ENCODE data around the gene TCF7L2. TPM values are rescaled to one million over a fixed set of nuclear protein-coding genes. Genes with fewer than 3 reads are reported as not detected.

The TCF7L2 gene
- polyA plus RNA-seq, 1 experiment = 11.3 TPM

GRCh38 chr10:113069595-113069994 lies 119.5 kb downstream of the TCF7L2 start:
- no peak for TF ChIP-seq CTCF (IDR thresholded peaks at IDR 0.05; ENCODE audit: insufficient read depth, low read depth, low read length)
- no peak for DNase-seq (ENCODE audit: low read depth)
- H3K27me3 ChIP-seq (ENCODE audit: control insufficient read depth, insufficient read depth, low read length) = no peaks in the 10 kb centered on the region
- CTCF ChIA-PET = interaction anchor here (0.6 kb wide), 1 partner anchor 533 kb away, joined by 3 read pairs; no protein-coding TSS in a partner anchor
- POLR2A ChIA-PET = no interaction called here
- H3K4me3 ChIP-seq (ENCODE audit: low read depth, low read length) = no peak overlapping the region
- H3K36me3 ChIP-seq (ENCODE audit: control insufficient read depth, insufficient read depth, low read length) = peaks cover 7% of the 10 kb centered on the region

- CTCF ChIA-PET = no interaction called here
Observed at GRCh38 chr10:113071446-113071845, 121.4 kb downstream of the TCF7L2 start.

GRCh38 chr10:113073549-113074189 lies 123.6 kb downstream of the TCF7L2 start:
- DNase-seq (ENCODE audit: low read depth) = peak; percentile 78
- H3K36me3 ChIP-seq (ENCODE audit: control insufficient read depth, insufficient read depth, low read length) = peaks cover 7% of the 10 kb centered on the region
- TF ChIP-seq CTCF (IDR thresholded peaks at IDR 0.05; ENCODE audit: insufficient read depth, low read depth, low read length) = no peak
- no peak overlapping the region for H3K4me3 ChIP-seq (ENCODE audit: low read depth, low read length)
- ChIA-PET POLR2A (interaction anchor here (0.6 kb wide), 1 partner anchor 87 kb away, joined by 7 read pairs; no protein-coding TSS in a partner anchor), CTCF (interaction anchor here (0.6 kb wide), 1 partner anchor 1089 kb away, joined by 3 read pairs; no protein-coding TSS in a partner anchor)
- no peaks in the 10 kb centered on the region for H3K27me3 ChIP-seq (ENCODE audit: control insufficient read depth, insufficient read depth, low read length)

More at GRCh38 chr10:113071446-113071845, 121.4 kb downstream of the TCF7L2 start:
- Histone ChIP-seq H3K27me3 (ENCODE audit: control insufficient read depth, insufficient read depth, low read length) (no peaks in the 10 kb centered on the region), H3K4me3 (ENCODE audit: low read depth, low read length) (no peak overlapping the region), H3K36me3 (ENCODE audit: control insufficient read depth, insufficient read depth, low read length) (peaks cover 7% of the 10 kb centered on the region)
- TF ChIP-seq CTCF (IDR thresholded peaks at IDR 0.05; ENCODE audit: insufficient read depth, low read depth, low read length) = no peak
- DNase-seq (ENCODE audit: low read depth) = no peak
- POLR2A ChIA-PET = no interaction called here

- no peak for TF ChIP-seq CTCF (IDR thresholded peaks at IDR 0.05; ENCODE audit: insufficient read depth, low read depth, low read length)
- ChIA-PET CTCF (interaction anchor here (0.9 to 2.0 kb wide), 3 partner anchors 12 to 49 kb away, joined by 3 to 5 read pairs (median 3); no protein-coding TSS in a partner anchor), POLR2A (no interaction called here)
- H3K36me3 ChIP-seq (ENCODE audit: control insufficient read depth, insufficient read depth, low read length) = no peaks in the 10 kb centered on the region; the same call in none of the 2 replicates
- no peak overlapping the region for H3K4me3 ChIP-seq (ENCODE audit: low read depth, low read length)
- no peaks in the 10 kb centered on the region for H3K27me3 ChIP-seq (ENCODE audit: control insufficient read depth, insufficient read depth, low read length)
- DNase-seq (ENCODE audit: low read depth) = no peak
Observed at GRCh38 chr10:113076949-113077348, 126.9 kb downstream of the TCF7L2 start.

GRCh38 chr10:113078282-113078907 lies 128.3 kb downstream of the TCF7L2 start:
- TF ChIP-seq CTCF (IDR thresholded peaks at IDR 0.05; ENCODE audit: insufficient read depth, low read depth, low read length) = no peak

More at GRCh38 chr10:113078282-113078907, 128.3 kb downstream of the TCF7L2 start:
- no peak for DNase-seq (ENCODE audit: low read depth)
- Histone ChIP-seq H3K27me3 (ENCODE audit: control insufficient read depth, insufficient read depth, low read length) (no peaks in the 10 kb centered on the region), H3K36me3 (ENCODE audit: control insufficient read depth, insufficient read depth, low read length) (no peaks in the 10 kb centered on the region; the same call in none of the 2 replicates), H3K4me3 (ENCODE audit: low read depth, low read length) (no peak overlapping the region)
- POLR2A ChIA-PET = no interaction called here
- CTCF ChIA-PET = no interaction called here
